Breast epithelium (tissue), 3 donors: ENCODE data around the gene CYP2E1. TPM values are rescaled to one million over a fixed set of nuclear protein-coding genes. Genes with fewer than 3 reads are reported as not detected.

Experiments used
- total RNA-seq, 3 donors: library from RNA; depleted of rRNA; stranded (reverse); fragments of >200 nt; gene quantifications; one replicate each; pipeline ENCODE4 v1.1.0, GENCODE V29; 2016

The CYP2E1 gene
- total RNA-seq, 3 donors from 2014 or later = 0.96 to 3.4 (median 0.98) TPM

Other genes starting within 250 kb of the CYP2E1 start
- gene TUBGCP2, start 218.5 kb upstream of the CYP2E1 start, total RNA-seq = 10 to 100 TPM; 33.6 to 40.0 (median 39.5) TPM
- gene ZNF511, start 218.4 kb upstream of the CYP2E1 start, total RNA-seq = 10 to 100 TPM; 27.4 to 33.2 (median 32.1) TPM
- under 1 TPM in 1 of 3 donors, not detected in 2; 0.66 TPM for gene CALY, start 190.5 kb upstream of the CYP2E1 start, total RNA-seq
- gene PRAP1, start 180.0 kb upstream of the CYP2E1 start, total RNA-seq = not detected
- gene FUOM, start 169.3 kb upstream of the CYP2E1 start, total RNA-seq = 10 to 100 TPM; 13.8 to 31.5 (median 31.2) TPM
- gene ECHS1, start 154.0 kb upstream of the CYP2E1 start, total RNA-seq = 100 to 1,000 TPM in 1 of 3 donors, 10 to 100 TPM in 2; 71.8 to 165 (median 84.2) TPM
- gene PAOX, start 148.1 kb upstream of the CYP2E1 start, total RNA-seq = 10 to 100 TPM in 1 of 3 donors, 1 to 10 TPM in 2; 7.5 to 10.5 (median 8.6) TPM
- gene MTG1, start 133.2 kb upstream of the CYP2E1 start, total RNA-seq = 10 to 100 TPM; 22.9 to 56.4 (median 37.0) TPM
- gene SPRN, start 102.7 kb upstream of the CYP2E1 start, total RNA-seq = under 1 TPM in 1 of 3 donors, not detected in 2; 0.33 TPM
- gene SCART1, start 73.4 kb upstream of the CYP2E1 start, total RNA-seq = 1 to 10 TPM; 1.4 to 3.7 (median 2.9) TPM
- gene SYCE1, start 38.2 kb downstream of the CYP2E1 start, total RNA-seq = 1 to 10 TPM in 2 of 3 donors, not detected in 1; 3.9 to 5.4 TPM
- not detected for gene FRG2B, start 99.4 kb downstream of the CYP2E1 start, total RNA-seq